Common myeloid progenitor, CD34-positive (primary cell): ENCODE measurements around the gene AHNAK2.

ENCODE experiments used
- CTCF ChIA-PET: fragments of 350-600 bp; sonication (Branson Sonifier 250); formaldehyde crosslinking; loops from one replicate; lab custom pipeline; 2021; ENCODE audit warnings: antibody characterized with exemption; lab: Charles Lee
- POLR2A ChIA-PET: fragments of 350-600 bp; sonication (Branson Sonifier 250); formaldehyde crosslinking; loops from one replicate; lab custom pipeline; 2021; ENCODE audit warnings: antibody characterized with exemption; lab: Charles Lee
- DNase-seq, 3 donors: peaks; one replicate each; pipeline versions ENCODE4 v3.0.0 to v3.0.0-alpha.2; 2013
- H3K27ac ChIP-seq, 2 experiments: 1 replicate in 1 of 2; 2 replicates in 1 of 2; pipeline ENCODE4 v1.7.0; 2013; ENCODE audit warnings: inconsistent platforms in 2 of 2, low read length in 2 of 2, mild to moderate bottlenecking in 2 of 2, low read depth in 1 of 2, moderate library complexity in 1 of 2; ENCODE audit not compliant: severe bottlenecking in 2 of 2, insufficient read depth in 1 of 2, poor library complexity in 1 of 2
- H3K27me3 ChIP-seq, 5 experiments: replicated peaks in 2 of 5; 1 replicate in 3 of 5; 2 replicates in 2 of 5; pipeline versions ENCODE4 v1.6.1 to v1.7.0; 2013; ENCODE audit warnings: low read length in 4 of 5, mild to moderate bottlenecking in 2 of 5, moderate library complexity in 2 of 5, inconsistent platforms in 1 of 5; ENCODE audit not compliant: insufficient read depth in 5 of 5, control insufficient read depth in 4 of 5
- H3K36me3 ChIP-seq, 4 experiments: 1 replicate in 2 of 4; 2 replicates in 2 of 4; pipeline versions ENCODE4 v1.6.1 to v1.7.0; 2013; ENCODE audit warnings: low read length in 3 of 4, control low read depth in 1 of 4, mild to moderate bottlenecking in 1 of 4; ENCODE audit not compliant: control insufficient read depth in 4 of 4, insufficient read depth in 4 of 4
- H3K4me1 ChIP-seq, 4 experiments: 1 replicate in 3 of 4; 2 replicates in 1 of 4; pipeline versions ENCODE4 v1.6.1 to v1.7.1; 2013; ENCODE audit warnings: low read length in 3 of 4, mild to moderate bottlenecking in 3 of 4, control low read depth in 1 of 4, inconsistent platforms in 1 of 4, moderate library complexity in 1 of 4; ENCODE audit not compliant: control insufficient read depth in 4 of 4, insufficient read depth in 4 of 4; ENCODE audit errors: control extremely low read depth in 1 of 4
- H3K4me3 ChIP-seq, 7 experiments: 1 replicate in 4 of 7; 2 replicates in 3 of 7; pipeline versions ENCODE4 v1.5.1 to v1.7.0; 2013; ENCODE audit warnings: mild to moderate bottlenecking in 7 of 7, low read length in 6 of 7, moderate library complexity in 6 of 7, inconsistent platforms in 2 of 7, low read depth in 2 of 7, control low read depth in 1 of 7; ENCODE audit not compliant: insufficient read depth in 4 of 7, control insufficient read depth in 1 of 7; ENCODE audit errors: extremely low read depth in 1 of 7
- H3K9me3 ChIP-seq, 5 experiments: 1 replicate in 4 of 5; 2 replicates in 1 of 5; pipeline versions ENCODE4 v1.6.1 to v1.7.1; 2013; ENCODE audit warnings: low read length in 4 of 5, mild to moderate bottlenecking in 2 of 5, inconsistent platforms in 1 of 5, low read depth in 1 of 5, moderate library complexity in 1 of 5; ENCODE audit not compliant: control insufficient read depth in 4 of 5, insufficient read depth in 2 of 5; ENCODE audit errors: control extremely low read depth in 1 of 5
- WGBS: methylation state at CpG from one replicate; pipeline ENCODE4 v1.1.5; 2013; ENCODE audit not compliant: insufficient coverage; 5-methylcytosine and 5-hydroxymethylcytosine counted together

AHNAK2 gene

GRCh38 chr14:104929268-104930230 lies 48.6 kb downstream of the AHNAK2 start:
- Histone ChIP-seq H3K36me3 (peaks cover 0 to 2% (median 0%) of the 10 kb centered on the region in 4 experiments), H3K9me3 (no peaks in the 10 kb centered on the region), H3K27ac (no peak overlapping the region), H3K4me3 (no peak overlapping the region), H3K4me1 (peaks cover 0 to 44% (median 36%) of the 10 kb centered on the region in 4 experiments), H3K27me3 (peaks cover 0 to 4% (median 0%) of the 10 kb centered on the region in 5 experiments)
- ChIA-PET CTCF (interaction anchor here (0.5 to 1.3 kb wide), 4 partner anchors 11 to 1364 kb away, joined by 3 read pairs; no protein-coding TSS in a partner anchor), POLR2A (no interaction called here)
- 96% methylated on average over 15 of the region's 15 CpGs for WGBS
- no peak for DNase-seq

DNA sequence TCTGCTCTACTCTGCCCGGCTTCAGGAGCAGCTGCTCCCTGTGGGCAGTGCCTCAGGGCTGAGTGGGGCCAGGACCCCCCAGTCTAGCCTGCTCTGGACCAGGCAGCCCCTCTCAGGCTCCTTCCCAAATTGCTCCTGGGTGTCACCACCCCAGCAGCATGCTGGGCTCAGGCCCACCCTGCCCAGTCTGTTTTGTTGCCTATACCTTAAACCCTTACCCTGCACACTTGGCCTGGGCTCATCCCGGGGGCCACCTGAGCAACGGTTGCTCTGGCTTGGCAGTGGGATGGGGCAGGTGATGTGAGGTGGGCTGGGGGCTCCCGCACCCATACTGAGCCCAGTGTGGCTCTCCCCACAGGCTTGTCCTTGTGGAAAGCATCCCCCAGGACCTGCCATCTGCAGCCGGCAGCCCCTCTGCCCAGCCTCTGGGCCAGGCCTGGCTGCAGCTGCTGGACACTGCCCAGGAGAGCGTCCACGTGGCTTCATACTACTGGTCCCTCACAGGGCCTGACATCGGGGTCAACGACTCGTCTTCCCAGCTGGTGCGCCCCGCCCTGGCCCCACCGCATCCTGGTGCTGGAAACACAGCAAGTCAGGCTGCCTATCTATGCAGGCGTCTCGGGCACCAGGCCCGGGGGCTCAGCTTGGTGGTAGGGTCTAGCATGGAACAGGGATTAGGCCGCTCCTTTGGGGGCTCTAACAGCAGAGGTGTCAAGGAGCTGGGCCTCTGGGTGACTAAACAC lies 49.6 kb downstream of the AHNAK2 start:
- no peak for DNase-seq
- Histone ChIP-seq H3K9me3 (peaks cover 0 to 5% (median 0%) of the 10 kb centered on the region in 5 experiments), H3K27me3 (no peaks in the 10 kb centered on the region), H3K4me1 (peaks cover 0 to 43% (median 39%) of the 10 kb centered on the region in 4 experiments), H3K27ac (no peak overlapping the region), H3K36me3 (peaks cover 0 to 2% (median 0%) of the 10 kb centered on the region in 4 experiments), H3K4me3 (no peak overlapping the region)
- WGBS: 99% methylated on average over 15 of the region's 17 CpGs
- CTCF ChIA-PET: interaction anchor here (0.7 to 1.7 kb wide), 4 partner anchors 7 to 118 kb away, joined by 3 to 5 read pairs (median 4); no protein-coding TSS in a partner anchor
- POLR2A ChIA-PET: no interaction called here

DNA sequence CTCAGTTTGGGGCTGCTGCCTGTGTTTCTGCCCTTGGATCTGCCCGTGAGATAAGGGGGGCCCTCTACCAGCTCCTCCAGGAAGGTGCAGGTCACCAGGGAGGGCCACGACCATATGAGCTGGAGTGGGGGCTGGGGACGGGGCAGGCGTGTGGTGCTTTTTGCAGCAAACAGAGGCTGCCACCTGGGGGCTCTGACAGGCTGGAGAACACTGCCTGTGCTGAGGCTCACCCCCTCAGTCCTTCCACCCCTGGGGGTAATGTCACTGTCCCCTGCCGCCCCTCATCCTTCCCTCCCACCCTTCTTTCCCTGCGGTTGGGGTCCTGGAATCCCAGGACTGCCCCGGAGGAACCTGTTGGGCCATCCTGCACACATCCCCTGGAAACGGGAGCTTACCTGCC lies 50.3 kb downstream of the AHNAK2 start:
- ChIA-PET CTCF (interaction anchor here (0.7 to 1.7 kb wide), 3 partner anchors 8 to 48 kb away, joined by 3 to 5 read pairs (median 4); no protein-coding TSS in a partner anchor), POLR2A (no interaction called here)
- no peaks in the 10 kb centered on the region for H3K27me3 ChIP-seq
- peaks cover 0 to 42% (median 36%) of the 10 kb centered on the region in 4 experiments for H3K4me1 ChIP-seq
- H3K9me3 ChIP-seq: peaks cover 0 to 5% (median 0%) of the 10 kb centered on the region in 5 experiments
- peaks cover 0 to 2% (median 0%) of the 10 kb centered on the region in 4 experiments for H3K36me3 ChIP-seq
- 95% methylated on average over 8 of the region's 8 CpGs for WGBS
- no peak for DNase-seq
- no peak overlapping the region for H3K27ac ChIP-seq
- no peak overlapping the region for H3K4me3 ChIP-seq

DNA sequence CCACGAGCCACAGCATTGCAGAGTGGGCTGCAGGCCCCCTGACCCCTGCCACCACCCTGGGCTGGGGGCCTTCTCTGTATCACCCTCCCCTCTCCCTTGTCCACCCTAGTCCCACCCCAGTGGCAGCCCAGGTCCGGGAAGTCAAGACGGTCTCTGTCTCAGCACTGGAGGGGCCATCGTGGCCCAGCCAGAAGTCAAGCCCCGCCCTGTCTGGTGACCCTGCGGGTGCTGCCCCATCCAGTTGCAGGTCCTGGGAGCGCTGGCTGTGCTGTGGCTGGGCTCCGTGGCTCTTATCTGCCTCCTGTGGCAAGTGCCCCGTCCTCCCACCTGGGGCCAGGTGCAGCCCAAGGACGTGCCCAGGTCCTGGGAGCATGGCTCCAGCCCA lies 50.8 kb downstream of the AHNAK2 start:
- ChIA-PET POLR2A (no interaction called here), CTCF (interaction anchor here (1.5 to 1.7 kb wide), 2 partner anchors 28 to 48 kb away, joined by 3 to 5 read pairs; no protein-coding TSS in a partner anchor)
- Histone ChIP-seq H3K27ac (no peak overlapping the region), H3K27me3 (no peaks in the 10 kb centered on the region), H3K36me3 (peaks cover 0 to 2% (median 0%) of the 10 kb centered on the region in 4 experiments), H3K9me3 (peaks cover 0 to 5% (median 0%) of the 10 kb centered on the region in 5 experiments), H3K4me3 (no peak overlapping the region), H3K4me1 (peaks cover 0 to 42% (median 34%) of the 10 kb centered on the region in 4 experiments)
- WGBS: 87% methylated on average over 9 of the region's 10 CpGs
- DNase-seq: no peak

GRCh38 chr14:104926619-104927431 lies 51.3 kb downstream of the AHNAK2 start:
- Histone ChIP-seq H3K4me3 (peak overlapping the region in 5 of 7 experiments; percentile 51 to 69 (median 59)), H3K36me3 (peaks cover 0 to 2% (median 0%) of the 10 kb centered on the region in 4 experiments), H3K9me3 (peaks cover 0 to 5% (median 0%) of the 10 kb centered on the region in 5 experiments), H3K4me1 (peaks cover 0 to 42% (median 34%) of the 10 kb centered on the region in 4 experiments), H3K27me3 (no peaks in the 10 kb centered on the region), H3K27ac (no peak overlapping the region)
- peak; percentile 43 to 83 (median 81) for DNase-seq
- CTCF ChIA-PET: interaction anchor here (1.1 to 1.7 kb wide), 3 partner anchors 8 to 49 kb away, joined by 3 to 5 read pairs (median 3); no protein-coding TSS in a partner anchor
- POLR2A ChIA-PET: no interaction called here
- WGBS: 23% methylated on average over 12 of the region's 21 CpGs
